ENCODE results near the gene PRRT1B.

Gene PRRT1B

GRCh38 chr9:131521822-131522221 lies 23.5 kb upstream of the PRRT1B start:
- Histone ChIP-seq H3K4me2 (ENCODE audit: low read depth, low read length, poor library complexity, severe bottlenecking) (no peak overlapping the region), H4K20me1 (ENCODE audit: low read depth, low read length) (no peaks in the 10 kb centered on the region), H3K9me2 (replicated peaks; ENCODE audit: insufficient read depth, low read length) (no peaks in the 10 kb centered on the region), H2AFZ (ENCODE audit: low read depth, low read length, severe bottlenecking) (no peak overlapping the region), H3K27me3 (ENCODE audit: low read length) (no peaks in the 10 kb centered on the region), H3K9ac (ENCODE audit: low read length) (no peak overlapping the region), H3K9me3 (ENCODE audit: insufficient read depth, low read length) (no peaks in the 10 kb centered on the region), H3K4me3 (ENCODE audit: insufficient read depth, low read length, poor library complexity, severe bottlenecking) (no peak overlapping the region), H3K36me3 (ENCODE audit: low read length) (no peaks in the 10 kb centered on the region), H3F3A (ENCODE audit: insufficient read depth) (0 out of 2 replicates have a peak, but pooled peaks cover 2% of the 10 kb centered on the region), H3K27ac (ENCODE audit: low read depth, low read length) (no peak overlapping the region), H3K79me2 (ENCODE audit: insufficient read depth, low read length) (no peaks in the 10 kb centered on the region)
- no peak for TF ChIP-seq EZH2phosphoT487 (conservative IDR thresholded peaks at IDR 0.05; ENCODE audit: low read length)
- TF ChIP-seq CTCF (IDR thresholded peaks at IDR 0.05; ENCODE audit: insufficient read depth, low read length, poor library complexity, severe bottlenecking), result no peak

GRCh38 chr9:131522257-131523085 lies 22.9 kb upstream of the PRRT1B start:
- Histone ChIP-seq H3K4me3 (ENCODE audit: insufficient read depth, low read length, poor library complexity, severe bottlenecking) (no peak overlapping the region), H3K4me2 (ENCODE audit: low read depth, low read length, poor library complexity, severe bottlenecking) (no peak overlapping the region), H3K79me2 (ENCODE audit: insufficient read depth, low read length) (no peaks in the 10 kb centered on the region), H3F3A (ENCODE audit: insufficient read depth) (no peaks in the 10 kb centered on the region), H4K20me1 (ENCODE audit: low read depth, low read length) (no peaks in the 10 kb centered on the region), H2AFZ (ENCODE audit: low read depth, low read length, severe bottlenecking) (no peak overlapping the region), H3K27me3 (ENCODE audit: low read length) (no peaks in the 10 kb centered on the region), H3K36me3 (ENCODE audit: low read length) (no peaks in the 10 kb centered on the region), H3K9me3 (ENCODE audit: insufficient read depth, low read length) (no peaks in the 10 kb centered on the region), H3K27ac (ENCODE audit: low read depth, low read length) (no peak overlapping the region), H3K9ac (ENCODE audit: low read length) (no peak overlapping the region), H3K9me2 (replicated peaks; ENCODE audit: insufficient read depth, low read length) (no peaks in the 10 kb centered on the region)
- TF ChIP-seq CTCF (IDR thresholded peaks at IDR 0.05; ENCODE audit: insufficient read depth, low read length, poor library complexity, severe bottlenecking) (no peak), EZH2phosphoT487 (conservative IDR thresholded peaks at IDR 0.05; ENCODE audit: low read length) (no peak)

- Histone ChIP-seq H3K36me3 (ENCODE audit: low read length) (no peaks in the 10 kb centered on the region), H3K27ac (ENCODE audit: low read depth, low read length) (no peak overlapping the region), H3K4me3 (ENCODE audit: insufficient read depth, low read length, poor library complexity, severe bottlenecking) (no peak overlapping the region)
Measured at GRCh38 chr9:131523086-131523388, 22.3 kb upstream of the PRRT1B start.

More at GRCh38 chr9:131523086-131523388, 22.3 kb upstream of the PRRT1B start:
- no peaks in the 10 kb centered on the region for H4K20me1 ChIP-seq (ENCODE audit: low read depth, low read length)
- H3K9me3 ChIP-seq (ENCODE audit: insufficient read depth, low read length), result no peaks in the 10 kb centered on the region
- no peak overlapping the region for H3K9ac ChIP-seq (ENCODE audit: low read length)
- H3F3A ChIP-seq (ENCODE audit: insufficient read depth), result no peaks in the 10 kb centered on the region
- no peaks in the 10 kb centered on the region for H3K9me2 ChIP-seq (replicated peaks; ENCODE audit: insufficient read depth, low read length)
- no peak overlapping the region for H2AFZ ChIP-seq (ENCODE audit: low read depth, low read length, severe bottlenecking)
- no peak overlapping the region for H3K4me2 ChIP-seq (ENCODE audit: low read depth, low read length, poor library complexity, severe bottlenecking)
- TF ChIP-seq EZH2phosphoT487 (conservative IDR thresholded peaks at IDR 0.05; ENCODE audit: low read length) (no peak), CTCF (IDR thresholded peaks at IDR 0.05; ENCODE audit: insufficient read depth, low read length, poor library complexity, severe bottlenecking) (no peak)
- H3K27me3 ChIP-seq (ENCODE audit: low read length), result no peaks in the 10 kb centered on the region
- H3K79me2 ChIP-seq (ENCODE audit: insufficient read depth, low read length), result no peaks in the 10 kb centered on the region
